Spleen (tissue), 13 donors: ENCODE measurements around the gene CLRN3. TPM values are rescaled to one million over a fixed set of nuclear protein-coding genes. Genes with fewer than 3 reads are reported as not detected.

Source experiments
- DNase-seq: peaks from one replicate; pipeline ENCODE4 v3.0.0-alpha.2; 2020
- H3K27ac ChIP-seq, 8 donors: fragments of 200-600 bp; sonication (generic) in 7 of 8; 1 replicate in 4 of 8; 2 replicates in 4 of 8; pipeline versions ENCODE4 v1.5.0 to v1.8.0; 2016 to 2021; ENCODE audit warnings: inconsistent platforms in 4 of 8, mild to moderate bottlenecking in 4 of 8, moderate library complexity in 1 of 8
- H3K27me3 ChIP-seq, 7 donors: fragments of 200-600 bp; sonication (generic) in 6 of 7; replicated peaks in 1 of 7; 1 replicate in 4 of 7; 2 replicates in 3 of 7; pipeline versions ENCODE4 v1.5.0 to v1.8.0; 2016 to 2021; ENCODE audit warnings: inconsistent platforms in 3 of 7, mild to moderate bottlenecking in 1 of 7
- H3K36me3 ChIP-seq, 6 donors: fragments of 200-600 bp; sonication (generic) in 5 of 6; 1 replicate in 4 of 6; 2 replicates in 2 of 6; pipeline versions ENCODE4 v1.5.0 to v1.8.0; 2016 to 2021; ENCODE audit warnings: inconsistent platforms in 2 of 6
- H3K4me1 ChIP-seq, 6 donors: fragments of 200-600 bp; sonication (generic) in 5 of 6; 1 replicate in 3 of 6; 2 replicates in 3 of 6; pipeline versions ENCODE4 v1.5.0 to v1.8.0; 2016 to 2021; ENCODE audit warnings: inconsistent platforms in 3 of 6
- H3K4me3 ChIP-seq, 8 donors: fragments of 200-600 bp; sonication (generic) in 7 of 8; 1 replicate in 4 of 8; 2 replicates in 4 of 8; pipeline versions ENCODE4 v1.5.0 to v1.8.0; 2016 to 2021; ENCODE audit warnings: inconsistent platforms in 4 of 8, mild to moderate bottlenecking in 4 of 8, moderate library complexity in 2 of 8
- H3K9me3 ChIP-seq, 8 donors: fragments of 200-600 bp; sonication (generic) in 7 of 8; 1 replicate in 4 of 8; 2 replicates in 4 of 8; pipeline versions ENCODE4 v1.5.0 to v1.8.0; 2016 to 2021; ENCODE audit warnings: inconsistent platforms in 4 of 8
- POLR2A ChIP-seq, 3 donors: fragments of 450-650 bp; IDR thresholded peaks; one replicate each; pipeline ENCODE4 v1.5.1; 2017; ENCODE audit warnings: antibody characterized with exemption in 3 of 3, mild to moderate bottlenecking in 1 of 3
- POLR2AphosphoS5 ChIP-seq, 3 donors: sonication (generic); formaldehyde crosslinking; IDR thresholded peaks; one replicate each; pipeline ENCODE4 v1.5.1; 2017; ENCODE audit warnings: antibody characterized with exemption in 3 of 3
- WGBS, 5 donors: extraction: QIAGEN DNeasy Blood & Tissue Kit in 3 of 5; methylation state at CpG; one replicate each; pipeline versions ENCODE4 v1.1.5 to v1.1.7; 2013 to 2018; 5-methylcytosine and 5-hydroxymethylcytosine counted together
- intact Hi-C: fragments of 100-400 bp; cut with DNase I; formaldehyde crosslinking; loops from one replicate; pipeline ENCODE4 v1.15.0; 2023; ENCODE audit warnings: low total_unique reads
- long read RNA-seq, 2 donors: transcript quantifications; one replicate each; lab custom pipeline, GENCODE V29; 2026
- polyA plus RNA-seq, 3 donors: library from polyadenylated mRNA; stranded (reverse); fragments of 200-250 nt; gene quantifications; one replicate each; pipeline ENCODE4 v1.2.1, GENCODE V29; 2013
- total RNA-seq, 7 donors: library from RNA; depleted of rRNA in 3 of 7; stranded (reverse); fragments of >200 nt in 3 of 7; fragmentation: NEBNext Ultra II Directional in 4 of 7; extraction: Animal tissue kit (Norgen Biotek cat#: 25700) in 4 of 7; gene quantifications; one replicate each; pipeline versions ENCODE4 v1.1.0 to v1.2.1, GENCODE V29; 2016 to 2021
- TF ChIP-seq, protein P1 (sequence below), 11 experiments: fragments of 200-600 bp in 7 of 11; fragments of 450-650 bp in 4 of 11; sonication (generic) in 4 of 11; IDR thresholded peaks in 8 of 11; conservative IDR thresholded peaks in 3 of 11; 1 replicate in 7 of 11; 2 replicates in 4 of 11; pipeline versions ENCODE4 v1.4.0 to v1.8.0; 2016 to 2021; ENCODE audit warnings: antibody characterized with exemption in 11 of 11, inconsistent platforms in 4 of 11, mild to moderate bottlenecking in 1 of 11
- donor health status: healthy with polysubstance abuse.
- donor health status: DM: no; HTN: no; CAD: no; lungs with moderate emphysema.
- donor health status: DM: no; HTN: no; CAD: no.
- donor health status: Bipolar disorder and iron deficiency.
- donor health status: healthy.
- donor health status: DM: no; HTN: no; CAD: no.
- donor health status: DM: yes; HTN: yes; CAD: no.

CLRN3 gene, protein sequence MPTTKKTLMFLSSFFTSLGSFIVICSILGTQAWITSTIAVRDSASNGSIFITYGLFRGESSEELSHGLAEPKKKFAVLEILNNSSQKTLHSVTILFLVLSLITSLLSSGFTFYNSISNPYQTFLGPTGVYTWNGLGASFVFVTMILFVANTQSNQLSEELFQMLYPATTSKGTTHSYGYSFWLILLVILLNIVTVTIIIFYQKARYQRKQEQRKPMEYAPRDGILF
- total RNA-seq: under 1 TPM in 1 of 7 donors, not detected in 6; 0.43 TPM
- under 1 TPM in 1 of 3 donors, not detected in 2; 0.22 TPM for polyA plus RNA-seq
- long read RNA-seq, donor 1: 0 reads
- long read RNA-seq, donor 2: 0 reads

DNA sequence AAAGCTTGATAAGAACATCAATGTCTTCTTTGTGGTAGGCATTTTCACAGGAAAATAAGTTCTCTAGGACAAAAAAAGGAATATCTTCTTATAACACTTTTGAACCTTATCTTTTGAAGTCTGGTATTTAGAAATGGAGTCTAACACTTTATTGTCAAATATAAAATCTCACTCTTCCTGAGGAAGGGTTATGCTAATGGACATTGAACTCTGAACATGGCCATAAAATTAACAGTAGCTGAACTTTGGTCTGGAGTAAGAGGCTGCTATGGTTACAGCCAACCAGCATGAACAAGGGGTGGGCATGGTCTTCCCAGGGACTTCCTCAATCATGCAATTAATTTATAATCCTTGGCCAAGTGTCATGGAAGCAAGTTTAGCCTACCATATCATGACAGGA is at the start of gene CLRN3:
TSS of gene CLRN3 (minus strand) at position 199 of the 400 bp plus-strand sequence. CDS start at position 42, 157 bp downstream.
- Histone ChIP-seq H3K27me3 (peaks cover 0 to 4% (median 0%) of the 10 kb centered on the region in 7 donors), H3K27ac (no peak within 1 kb of the TSS), H3K4me1 (peaks cover 0 to 25% (median 6%) of the 10 kb centered on the region in 6 donors), H3K4me3 (no peak within 1 kb of the TSS), H3K36me3 (no peaks in the 10 kb centered on the region), H3K9me3 (peaks cover 0 to 8% (median 5%) of the 10 kb centered on the region in 8 donors)
- intact Hi-C loops: no loop called here
- TF ChIP-seq, protein P1, sequence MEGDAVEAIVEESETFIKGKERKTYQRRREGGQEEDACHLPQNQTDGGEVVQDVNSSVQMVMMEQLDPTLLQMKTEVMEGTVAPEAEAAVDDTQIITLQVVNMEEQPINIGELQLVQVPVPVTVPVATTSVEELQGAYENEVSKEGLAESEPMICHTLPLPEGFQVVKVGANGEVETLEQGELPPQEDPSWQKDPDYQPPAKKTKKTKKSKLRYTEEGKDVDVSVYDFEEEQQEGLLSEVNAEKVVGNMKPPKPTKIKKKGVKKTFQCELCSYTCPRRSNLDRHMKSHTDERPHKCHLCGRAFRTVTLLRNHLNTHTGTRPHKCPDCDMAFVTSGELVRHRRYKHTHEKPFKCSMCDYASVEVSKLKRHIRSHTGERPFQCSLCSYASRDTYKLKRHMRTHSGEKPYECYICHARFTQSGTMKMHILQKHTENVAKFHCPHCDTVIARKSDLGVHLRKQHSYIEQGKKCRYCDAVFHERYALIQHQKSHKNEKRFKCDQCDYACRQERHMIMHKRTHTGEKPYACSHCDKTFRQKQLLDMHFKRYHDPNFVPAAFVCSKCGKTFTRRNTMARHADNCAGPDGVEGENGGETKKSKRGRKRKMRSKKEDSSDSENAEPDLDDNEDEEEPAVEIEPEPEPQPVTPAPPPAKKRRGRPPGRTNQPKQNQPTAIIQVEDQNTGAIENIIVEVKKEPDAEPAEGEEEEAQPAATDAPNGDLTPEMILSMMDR (IDR thresholded peaks at IDR 0.05 in 8 of 11, conservative IDR thresholded peaks at IDR 0.05 in 3 of 11): peak in 1 of 11 experiments; percentile 6
- no peak for TF ChIP-seq POLR2A (IDR thresholded peaks at IDR 0.05)
- no peak for TF ChIP-seq POLR2AphosphoS5 (IDR thresholded peaks at IDR 0.05)
- no peak for DNase-seq

DNA sequence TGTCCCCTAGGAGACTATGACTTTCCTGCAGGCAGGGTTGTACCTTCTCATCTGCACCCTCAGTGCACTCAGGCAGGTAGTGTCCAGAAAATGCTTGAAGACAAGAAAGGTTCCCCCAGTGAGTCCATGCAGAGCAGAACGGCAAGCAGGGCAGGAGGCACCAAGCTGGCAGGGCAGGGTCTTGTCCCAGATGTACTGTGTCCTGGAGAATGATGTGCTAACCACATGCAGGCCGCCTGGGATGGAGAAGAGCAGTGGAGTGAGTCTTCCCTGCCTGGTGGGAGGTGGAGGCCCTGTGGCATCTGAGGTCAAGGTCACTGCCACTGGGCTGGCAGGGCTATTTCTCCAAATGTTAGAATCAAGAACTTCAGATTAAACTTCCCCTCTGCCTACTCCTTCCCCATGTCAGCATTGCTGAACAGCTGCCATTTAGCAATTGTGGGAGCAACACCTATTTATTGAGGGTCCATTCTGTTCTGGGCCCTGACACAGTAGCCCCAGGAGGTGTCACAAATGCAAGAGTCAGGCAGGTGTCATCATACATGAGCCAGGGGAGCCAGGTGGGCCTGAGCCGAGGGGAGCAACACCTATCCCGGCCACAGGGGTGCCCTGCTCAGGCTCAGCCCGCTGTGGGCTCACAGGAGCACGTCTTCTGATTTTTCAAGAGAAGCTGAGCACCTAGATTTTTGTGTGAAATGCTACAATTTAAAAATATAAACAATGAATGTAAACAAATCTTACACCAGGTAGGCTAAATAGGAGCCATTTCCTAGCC is 48.3 kb upstream of the CLRN3 start:
- 71 to 93% (median 81%) methylated on average over 6 of the region's 6 CpGs for WGBS, 5 donors
- intact Hi-C loops: no loop called here
- no peaks in the 10 kb centered on the region for H3K9me3 ChIP-seq

DNA sequence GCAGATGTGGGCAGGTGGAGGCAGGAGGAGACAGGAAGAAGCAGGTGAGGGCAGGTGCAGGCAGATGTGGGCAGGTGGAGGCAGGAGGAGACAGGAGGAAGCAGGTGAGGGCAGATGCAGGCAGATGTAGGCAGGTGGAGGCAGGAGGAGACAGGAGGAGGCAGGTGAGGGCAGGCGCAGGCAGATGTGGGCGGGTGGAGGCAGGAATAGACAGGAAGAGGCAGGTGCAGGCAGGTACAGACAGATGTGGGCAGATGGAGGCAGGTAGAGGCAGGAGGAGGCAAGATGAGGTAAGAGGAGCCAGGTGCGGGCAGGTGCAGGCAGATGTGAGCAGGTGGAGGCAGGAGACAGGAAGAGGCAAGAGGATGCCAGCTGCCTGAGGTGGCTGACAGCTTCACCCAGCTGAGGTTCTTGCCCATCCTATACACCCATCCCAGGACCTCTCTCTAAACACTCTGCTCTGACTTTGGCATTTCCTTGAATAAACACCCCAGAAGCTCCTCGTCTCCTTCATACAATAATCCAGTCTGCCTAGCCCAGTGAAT is 47.1 kb upstream of the CLRN3 start:
- intact Hi-C loops: no loop called here
- WGBS, 5 donors: 79 to 97% (median 90%) methylated on average over 4 of the region's 4 CpGs
- DNase-seq: no peak

More for the DNA sequence above, 48.3 kb upstream of the CLRN3 start:
- DNase-seq: no peak
- Histone ChIP-seq H3K4me3 (no peak overlapping the region), H3K4me1 (peaks cover 0 to 25% (median 17%) of the 10 kb centered on the region in 6 donors), H3K27ac (no peak overlapping the region), H3K36me3 (no peaks in the 10 kb centered on the region), H3K27me3 (peaks cover 0 to 4% (median 0%) of the 10 kb centered on the region in 7 donors)
- TF ChIP-seq POLR2A (IDR thresholded peaks at IDR 0.05) (no peak), POLR2AphosphoS5 (IDR thresholded peaks at IDR 0.05) (no peak)
- TF ChIP-seq, protein P1 (IDR thresholded peaks at IDR 0.05 in 8 of 11, conservative IDR thresholded peaks at IDR 0.05 in 3 of 11): no peak

More for the DNA sequence above, 47.1 kb upstream of the CLRN3 start:
- Histone ChIP-seq H3K27ac (no peak overlapping the region), H3K4me3 (no peak overlapping the region), H3K9me3 (no peaks in the 10 kb centered on the region), H3K4me1 (peaks cover 0 to 18% (median 6%) of the 10 kb centered on the region in 6 donors), H3K27me3 (peaks cover 0 to 4% (median 0%) of the 10 kb centered on the region in 7 donors), H3K36me3 (peaks cover 0 to 12% (median 0%) of the 10 kb centered on the region in 6 donors)
- TF ChIP-seq POLR2AphosphoS5 (IDR thresholded peaks at IDR 0.05) (no peak), POLR2A (IDR thresholded peaks at IDR 0.05) (no peak)
- TF ChIP-seq, protein P1 (IDR thresholded peaks at IDR 0.05 in 8 of 11, conservative IDR thresholded peaks at IDR 0.05 in 3 of 11): no peak
